Esophagus squamous epithelium (tissue), 5 donors: ENCODE results near the gene TAF11L14. TPM values are rescaled to one million over a fixed set of nuclear protein-coding genes. Genes with fewer than 3 reads are reported as not detected.
"Not testable (repeated sequence)": the region's sequence is repeated elsewhere in the genome, so short reads cannot be mapped to it uniquely, and the experiment has no call there.

Experiments
- DNase-seq: peaks from one replicate; lab custom pipeline; 2025; lab: John Stamatoyannopoulos, UW
- H3K27ac ChIP-seq, 4 donors: fragments of 200-600 bp; sonication (generic); one replicate each; pipeline ENCODE4 v1.5.1; 2016 to 2019; ENCODE audit warnings: mild to moderate bottlenecking in 1 of 4
- H3K27me3 ChIP-seq, 4 donors: fragments of 200-600 bp; sonication (generic); 1 replicate in 3 of 4; 2 replicates in 1 of 4; pipeline versions ENCODE4 v1.5.1 to v1.6.0; 2017 to 2021; ENCODE audit warnings: antibody characterized with exemption in 1 of 4
- H3K36me3 ChIP-seq, 3 donors: fragments of 200-600 bp; sonication (generic); one replicate each; pipeline ENCODE4 v1.5.1; 2016 to 2019
- H3K4me1 ChIP-seq, 3 donors: fragments of 200-600 bp; sonication (generic); one replicate each; pipeline ENCODE4 v1.5.1; 2017 to 2019
- H3K4me3 ChIP-seq, 4 donors: fragments of 200-600 bp; sonication (generic); 1 replicate in 3 of 4; 2 replicates in 1 of 4; pipeline ENCODE4 v1.5.1; 2016 to 2019; ENCODE audit warnings: mild to moderate bottlenecking in 2 of 4, moderate library complexity in 1 of 4
- H3K9me3 ChIP-seq, 3 donors: fragments of 200-600 bp; sonication (generic); one replicate each; pipeline ENCODE4 v1.5.1; 2016 to 2019
- CTCF ChIP-seq, 6 experiments: fragments of 450-650 bp in 4 of 6; fragments of 200-600 bp in 2 of 6; sonication (generic) in 2 of 6; IDR thresholded peaks; one replicate each; pipeline ENCODE4 v1.5.1; 2016 to 2019; ENCODE audit warnings: antibody characterized with exemption in 6 of 6, mild to moderate bottlenecking in 4 of 6, moderate library complexity in 4 of 6
- POLR2A ChIP-seq, 4 donors: fragments of 450-650 bp; IDR thresholded peaks; one replicate each; pipeline ENCODE4 v1.6.1; 2017; ENCODE audit warnings: antibody characterized with exemption in 4 of 4, mild to moderate bottlenecking in 4 of 4, moderate library complexity in 3 of 4
- WGBS, 2 donors: methylation state at CpG; one replicate each; pipeline ENCODE4 v1.1.5; 2018; 5-methylcytosine and 5-hydroxymethylcytosine counted together
- intact Hi-C: fragments of 100-400 bp; cut with DNase I; formaldehyde crosslinking; loops from one replicate; pipeline ENCODE4 v1.15.0; 2022
- total RNA-seq, 4 donors: library from RNA; depleted of rRNA; stranded (reverse); fragments of >200 nt; gene quantifications; one replicate each; pipeline ENCODE4 v1.1.0, GENCODE V29; 2016
- donor health status: DM: yes; HTN: yes; CAD: no.

The TAF11L14 gene
- not detected for total RNA-seq

- Histone ChIP-seq H3K4me3 (no peak within 1 kb of the TSS), H3K27ac (no peak within 1 kb of the TSS), H3K9me3 (no peaks in the 10 kb centered on the region), H3K36me3 (no peaks in the 10 kb centered on the region), H3K27me3 (no peaks in the 10 kb centered on the region), H3K4me1 (no peaks in the 10 kb centered on the region)
- TF ChIP-seq POLR2A (IDR thresholded peaks at IDR 0.05), result no peak
- 86 to 87% methylated on average over 3 to 5 of the region's 5 CpGs for WGBS, 2 donors
- intact Hi-C loops, result no loop called here
- DNase-seq, result no peak
Observed at GRCh38 chr5:17634160-17634559, at the start of gene TAF11L14. TSS of gene TAF11L14 (plus strand) at chr5:17634460.

- H3K9me3 ChIP-seq, intact Hi-C loops, H3K27ac ChIP-seq, H3K4me3 ChIP-seq, DNase-seq, H3K36me3 ChIP-seq, H3K4me1 ChIP-seq, H3K27me3 ChIP-seq: not testable (repeated sequence)
- no CpG with 5 or more reads among the region's 16 CpGs for WGBS, 2 donors
Observed at GRCh38 chr5:17585658-17586057, 48.6 kb upstream of the TAF11L14 start, which contains the start of gene TAF11L7. TSS of gene TAF11L7 (minus strand) at chr5:17585758.

- WGBS, 2 donors, result no CpG with 5 or more reads among the region's 16 CpGs
- H3K4me1 ChIP-seq, H3K36me3 ChIP-seq, H3K27me3 ChIP-seq, DNase-seq, H3K4me3 ChIP-seq, H3K27ac ChIP-seq, intact Hi-C loops, H3K9me3 ChIP-seq: not testable (repeated sequence)
Observed at GRCh38 chr5:17590860-17591259, 43.4 kb upstream of the TAF11L14 start, which contains the start of gene TAF11L8. TSS of gene TAF11L8 (minus strand) at chr5:17590960.

GRCh38 chr5:17594255-17594654 is 40.0 kb upstream of the TAF11L14 start, which contains the start of gene TAF11L9:
TSS of gene TAF11L9 (minus strand) at chr5:17594394.
- intact Hi-C loops, H3K4me1 ChIP-seq, H3K4me3 ChIP-seq, H3K27ac ChIP-seq, H3K36me3 ChIP-seq, H3K27me3 ChIP-seq, H3K9me3 ChIP-seq, DNase-seq: not testable (repeated sequence)
- WGBS, 2 donors, result 84 to 94% methylated on average over 12 of the region's 15 CpGs

GRCh38 chr5:17597728-17598127 is 36.5 kb upstream of the TAF11L14 start, which contains the start of gene TAF11L10:
TSS of gene TAF11L10 (minus strand) at chr5:17597828.
- H3K4me1 ChIP-seq, H3K9me3 ChIP-seq, intact Hi-C loops, H3K27me3 ChIP-seq, H3K4me3 ChIP-seq, H3K36me3 ChIP-seq, DNase-seq, H3K27ac ChIP-seq: not testable (repeated sequence)
- no CpG with 5 or more reads among the region's 15 CpGs for WGBS, 2 donors

- H3K27ac ChIP-seq, H3K9me3 ChIP-seq, DNase-seq, intact Hi-C loops, H3K4me3 ChIP-seq, H3K36me3 ChIP-seq, H3K27me3 ChIP-seq, H3K4me1 ChIP-seq: not testable (repeated sequence)
- WGBS, 2 donors, result 66 to 84% methylated on average over 4 to 5 of the region's 6 CpGs
Observed at GRCh38 chr5:17603880-17604279, 30.4 kb upstream of the TAF11L14 start, which contains the start of gene TAF11L11. TSS of gene TAF11L11 (plus strand) at chr5:17604183.

GRCh38 chr5:17604951-17605350 is 29.3 kb upstream of the TAF11L14 start:
- H3K36me3 ChIP-seq, result no peaks in the 10 kb centered on the region
- H3K4me1 ChIP-seq, result no peaks in the 10 kb centered on the region
- DNase-seq, result no peak
- no peak for TF ChIP-seq POLR2A (IDR thresholded peaks at IDR 0.05)
- TF ChIP-seq CTCF (IDR thresholded peaks at IDR 0.05), result no peak
- H3K27me3 ChIP-seq, result no peaks in the 10 kb centered on the region
- no peaks in the 10 kb centered on the region for H3K9me3 ChIP-seq
- 88 to 98% methylated on average over 6 to 13 of the region's 14 CpGs for WGBS, 2 donors
- no peak overlapping the region for H3K27ac ChIP-seq
- intact Hi-C loops, result no loop called here
- H3K4me3 ChIP-seq, result no peak overlapping the region

GRCh38 chr5:17607461-17607860 is 26.8 kb upstream of the TAF11L14 start:
- H3K4me3 ChIP-seq, H3K9me3 ChIP-seq, H3K27ac ChIP-seq, intact Hi-C loops, H3K36me3 ChIP-seq, DNase-seq, H3K4me1 ChIP-seq, H3K27me3 ChIP-seq: not testable (repeated sequence)
- WGBS, 2 donors, result 89 to 93% methylated on average over 4 of the region's 4 CpGs

GRCh38 chr5:17610092-17610491 is 24.2 kb upstream of the TAF11L14 start, which contains the start of gene TAF11L12:
TSS of gene TAF11L12 (plus strand) at chr5:17610392.
- H3K36me3 ChIP-seq, H3K4me1 ChIP-seq, intact Hi-C loops, H3K27ac ChIP-seq, H3K4me3 ChIP-seq, H3K27me3 ChIP-seq, H3K9me3 ChIP-seq, DNase-seq: not testable (repeated sequence)
- WGBS, 2 donors, result 54% methylated on average over 2 of the region's 2 CpGs; no CpG with 5 or more reads in 1 of the 2 donors
